Vagina (tissue), 2 donors: ENCODE measurements around the gene CEACAM4.

Source experiments
- CTCF ChIP-seq, 3 experiments: fragments of 450-650 bp in 2 of 3; fragments of 200-600 bp in 1 of 3; sonication (generic) in 1 of 3; IDR thresholded peaks; one replicate each; pipeline ENCODE4 v1.5.1; 2017 to 2019; ENCODE audit warnings: antibody characterized with exemption in 3 of 3, mild to moderate bottlenecking in 2 of 3, moderate library complexity in 2 of 3
- POLR2AphosphoS5 ChIP-seq, 2 donors: sonication (generic); formaldehyde crosslinking; IDR thresholded peaks; one replicate each; pipeline ENCODE4 v1.9.0; 2017; ENCODE audit warnings: antibody characterized with exemption in 2 of 2, mild to moderate bottlenecking in 2 of 2, low read depth in 1 of 2; ENCODE audit not compliant: insufficient read depth in 1 of 2

GRCh38 chr19:41604831-41605230 is 22.0 kb downstream of the CEACAM4 start:
- TF ChIP-seq CTCF (IDR thresholded peaks at IDR 0.05) (no peak), POLR2AphosphoS5 (IDR thresholded peaks at IDR 0.05; ENCODE audit: insufficient read depth in 1 of 2, low read depth in 1 of 2) (no peak)
